ENCODE measurements around the gene TP63.

TP63 gene

DNA sequence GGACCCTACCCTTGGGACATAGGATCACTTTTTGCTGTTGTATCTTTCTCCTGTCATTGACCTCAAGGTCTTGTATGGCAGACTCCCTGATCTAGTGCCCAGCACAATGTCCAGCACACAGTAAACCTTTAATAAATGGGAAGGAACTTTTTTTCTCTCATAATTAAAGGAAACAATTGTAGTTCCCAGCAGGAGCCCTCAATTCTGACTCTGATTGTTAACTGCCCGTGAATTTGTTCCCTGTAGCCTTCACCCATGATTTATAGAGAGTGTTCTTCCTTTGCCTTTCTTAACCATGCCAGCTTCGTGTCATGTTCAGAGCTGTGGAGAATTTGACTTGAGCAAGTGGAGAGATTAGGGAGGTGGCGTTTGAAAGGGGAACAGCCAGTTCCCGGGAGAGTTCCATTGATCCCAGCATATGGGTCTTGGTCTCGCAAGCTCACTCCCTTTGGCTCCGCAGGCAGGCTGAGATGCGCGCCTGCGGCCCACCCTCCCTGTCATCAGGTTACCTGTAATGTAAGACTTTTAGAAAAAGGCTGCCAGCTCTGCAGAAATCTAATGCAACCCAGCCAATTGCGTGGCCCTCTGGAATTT, 182.6 kb downstream of the TP63 start:
- no peak overlapping the region for H3K27ac ChIP-seq
- TF ChIP-seq, protein P1, sequence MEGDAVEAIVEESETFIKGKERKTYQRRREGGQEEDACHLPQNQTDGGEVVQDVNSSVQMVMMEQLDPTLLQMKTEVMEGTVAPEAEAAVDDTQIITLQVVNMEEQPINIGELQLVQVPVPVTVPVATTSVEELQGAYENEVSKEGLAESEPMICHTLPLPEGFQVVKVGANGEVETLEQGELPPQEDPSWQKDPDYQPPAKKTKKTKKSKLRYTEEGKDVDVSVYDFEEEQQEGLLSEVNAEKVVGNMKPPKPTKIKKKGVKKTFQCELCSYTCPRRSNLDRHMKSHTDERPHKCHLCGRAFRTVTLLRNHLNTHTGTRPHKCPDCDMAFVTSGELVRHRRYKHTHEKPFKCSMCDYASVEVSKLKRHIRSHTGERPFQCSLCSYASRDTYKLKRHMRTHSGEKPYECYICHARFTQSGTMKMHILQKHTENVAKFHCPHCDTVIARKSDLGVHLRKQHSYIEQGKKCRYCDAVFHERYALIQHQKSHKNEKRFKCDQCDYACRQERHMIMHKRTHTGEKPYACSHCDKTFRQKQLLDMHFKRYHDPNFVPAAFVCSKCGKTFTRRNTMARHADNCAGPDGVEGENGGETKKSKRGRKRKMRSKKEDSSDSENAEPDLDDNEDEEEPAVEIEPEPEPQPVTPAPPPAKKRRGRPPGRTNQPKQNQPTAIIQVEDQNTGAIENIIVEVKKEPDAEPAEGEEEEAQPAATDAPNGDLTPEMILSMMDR (conservative IDR thresholded peaks at IDR 0.05) = no peak

DNA sequence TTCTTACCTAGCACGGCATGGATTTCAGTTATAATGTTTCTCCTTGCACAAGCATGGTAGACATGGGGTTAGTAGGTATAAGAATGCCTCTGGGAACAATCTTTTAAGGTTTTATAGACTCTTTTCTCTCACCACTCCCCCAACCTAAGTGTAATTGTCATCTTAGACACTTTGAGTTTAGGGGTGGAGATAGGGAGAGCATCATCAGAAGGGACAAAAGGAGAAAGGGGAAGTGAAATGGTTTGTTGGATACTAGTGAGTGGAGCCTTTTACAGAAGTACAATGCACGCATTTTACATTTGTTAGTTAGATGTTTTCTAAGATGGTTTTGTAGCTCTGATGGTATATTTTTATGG, 189.2 kb downstream of the TP63 start:
- no peak overlapping the region for H3K27ac ChIP-seq

DNA sequence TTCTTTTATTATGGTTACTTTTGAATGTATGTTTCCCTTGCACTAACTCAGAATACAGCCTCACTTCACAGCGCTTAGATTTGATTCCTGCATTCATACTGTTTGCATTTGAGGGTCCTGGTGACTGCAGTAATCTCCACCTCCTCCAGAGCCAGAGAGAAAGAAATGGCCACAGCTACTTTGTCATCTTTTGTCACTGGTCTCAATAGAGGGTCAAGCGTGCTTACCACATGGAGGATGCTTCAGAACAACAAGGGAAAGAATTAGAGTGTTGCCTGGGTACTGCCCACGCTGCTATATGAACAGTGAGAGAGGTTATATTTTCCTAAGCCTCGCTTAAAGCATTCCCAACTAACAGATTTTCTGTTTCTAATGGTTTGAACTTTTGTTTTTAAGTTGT, 190.1 kb downstream of the TP63 start:
- TF ChIP-seq, protein P1 (conservative IDR thresholded peaks at IDR 0.05) = no peak
- TF ChIP-seq ZFX (IDR thresholded peaks at IDR 0.05) = no peak
- H3K27ac ChIP-seq = no peak overlapping the region

More for the DNA sequence above, 189.2 kb downstream of the TP63 start:
- TF ChIP-seq, protein P1 (conservative IDR thresholded peaks at IDR 0.05) = no peak
- TF ChIP-seq ZFX (IDR thresholded peaks at IDR 0.05) = no peak

DNA sequence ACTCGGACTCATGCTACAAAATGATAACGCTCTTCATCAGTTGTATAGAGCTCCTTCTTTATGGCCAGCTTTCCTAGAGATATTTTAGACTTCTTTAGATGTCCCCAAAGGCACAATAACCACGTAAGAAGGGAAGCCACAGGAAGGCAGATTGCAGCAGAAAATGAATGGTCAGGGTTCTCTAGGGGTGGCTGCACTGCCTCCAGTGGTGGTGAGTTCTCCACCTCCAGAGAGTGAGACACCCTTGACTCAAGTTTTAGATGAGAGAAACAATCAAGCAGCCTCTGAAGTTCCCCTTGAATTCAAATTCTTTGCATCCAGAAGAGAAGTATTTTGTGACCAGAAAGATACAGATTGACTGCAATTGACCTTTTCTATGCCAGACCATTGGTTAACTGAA, 191.5 kb downstream of the TP63 start:
- H3K27ac ChIP-seq = no peak overlapping the region

DNA sequence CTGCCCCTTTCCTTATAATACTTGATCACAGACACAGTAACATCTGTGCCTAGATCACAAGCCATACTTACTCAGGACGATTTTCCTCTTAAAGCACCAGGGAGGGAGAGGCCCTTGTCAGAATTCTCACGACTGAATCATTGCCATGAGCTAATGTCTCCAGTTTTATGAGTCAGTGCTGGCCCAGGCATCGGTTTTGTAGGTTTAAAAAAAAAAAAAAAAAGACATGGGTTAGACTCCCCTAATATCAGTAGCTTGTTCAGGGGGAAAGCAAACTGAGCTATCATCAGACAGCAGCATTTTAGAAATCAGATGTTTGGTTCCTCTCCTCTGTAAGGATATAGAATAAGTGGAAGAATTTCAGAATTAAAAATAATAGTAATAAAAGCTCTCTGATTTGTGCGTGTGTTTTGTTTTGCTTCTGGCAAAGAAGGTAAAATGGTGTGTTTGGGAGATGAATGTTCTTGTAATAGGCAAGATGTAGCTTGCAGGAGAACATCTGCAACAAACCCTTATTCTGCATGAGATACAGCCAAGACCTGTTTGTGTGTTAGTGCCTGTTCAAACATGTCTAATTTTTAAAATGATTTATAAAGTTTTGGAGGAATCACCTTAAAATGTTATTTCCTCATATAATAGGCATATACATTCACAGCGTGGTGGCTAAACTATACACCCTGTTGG, 193.6 kb downstream of the TP63 start:
- TF ChIP-seq ZFX (IDR thresholded peaks at IDR 0.05) = no peak
- TF ChIP-seq, protein P1 (conservative IDR thresholded peaks at IDR 0.05) = no peak
- no peak overlapping the region for H3K27ac ChIP-seq

More for the DNA sequence above, 191.5 kb downstream of the TP63 start:
- no peak for TF ChIP-seq ZFX (IDR thresholded peaks at IDR 0.05)
- TF ChIP-seq, protein P1 (conservative IDR thresholded peaks at IDR 0.05) = no peak; the same call in 1 of the 2 replicates

DNA sequence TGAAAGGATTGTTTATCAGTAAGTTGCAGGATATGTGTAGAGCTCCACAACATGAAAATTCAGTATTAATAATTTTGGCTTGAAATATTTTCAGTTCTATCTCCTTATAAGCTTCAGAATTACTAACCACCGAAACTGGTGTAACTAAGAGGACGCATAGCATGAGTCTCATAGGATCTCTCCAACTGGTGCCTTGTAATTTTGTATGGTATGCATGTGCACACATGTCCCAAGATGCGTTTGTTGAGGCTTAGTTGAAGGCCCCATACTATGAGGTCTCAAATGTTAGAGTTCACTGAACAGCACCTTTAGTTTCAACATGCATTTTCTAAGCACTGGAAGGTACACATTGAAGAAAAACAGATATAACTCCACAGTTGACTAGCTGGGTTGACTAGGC, 195.4 kb downstream of the TP63 start:
- no peak overlapping the region for H3K27ac ChIP-seq
- TF ChIP-seq ZFX (IDR thresholded peaks at IDR 0.05) = no peak
- TF ChIP-seq, protein P1 (conservative IDR thresholded peaks at IDR 0.05) = no peak

DNA sequence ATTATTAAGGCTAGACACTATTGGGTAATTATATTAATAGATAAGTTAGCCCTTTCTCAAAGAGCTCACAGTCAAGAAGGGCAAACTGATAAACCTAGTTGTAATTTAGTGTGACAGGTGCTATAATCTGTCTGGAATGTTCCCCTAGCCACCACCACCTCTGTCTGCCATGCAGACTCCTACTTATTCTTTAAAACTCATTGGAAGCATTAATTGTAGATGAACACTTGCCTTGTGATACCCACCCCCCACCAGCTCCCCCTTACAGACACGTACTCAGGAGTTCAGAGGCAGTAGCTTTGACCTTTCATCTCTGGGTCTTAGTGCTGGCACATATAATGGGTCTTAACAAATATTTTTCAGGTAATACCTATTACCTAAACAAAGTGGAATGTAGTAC, 195.9 kb downstream of the TP63 start:
- no peak overlapping the region for H3K27ac ChIP-seq
- TF ChIP-seq, protein P1 (conservative IDR thresholded peaks at IDR 0.05) = no peak
- TF ChIP-seq ZFX (IDR thresholded peaks at IDR 0.05) = no peak

Data from C4-2B (cell line).